Mesenchymal stem cell (in vitro differentiated cells and primary cell): Measurements from ENCODE around the gene C10orf143.

Experiments used
- DNase-seq: peaks from one replicate; pipeline ENCODE4 v3.0.0-alpha.2; 2013
- H2AFZ ChIP-seq: one replicate; pipeline ENCODE4 v1.6.1; 2013; ENCODE audit warnings: low read depth, mild to moderate bottlenecking, control low read depth, inconsistent platforms, low read length, moderate library complexity
- H2AK5ac ChIP-seq: 2 replicates; pipeline ENCODE4 v1.6.1; 2013; ENCODE audit warnings: low read length, moderate library complexity, mild to moderate bottlenecking, inconsistent platforms; ENCODE audit not compliant: severe bottlenecking
- H2BK120ac ChIP-seq: one replicate; pipeline ENCODE4 v1.6.1; 2013; ENCODE audit warnings: low read depth, mild to moderate bottlenecking, inconsistent platforms, low read length, moderate library complexity
- H2BK12ac ChIP-seq, 2 experiments: one replicate each; pipeline ENCODE4 v1.6.1; 2013; ENCODE audit warnings: inconsistent platforms in 2 of 2, low read length in 2 of 2, mild to moderate bottlenecking in 2 of 2, moderate library complexity in 2 of 2, control low read depth in 1 of 2
- H2BK15ac ChIP-seq: one replicate; pipeline ENCODE4 v1.6.1; 2013; ENCODE audit warnings: mild to moderate bottlenecking, low read depth, inconsistent platforms; ENCODE audit not compliant: poor library complexity, severe bottlenecking
- H2BK5ac ChIP-seq: 2 replicates; pipeline ENCODE4 v1.6.1; 2013; ENCODE audit warnings: low read depth, mild to moderate bottlenecking, low read length, control low read depth, inconsistent platforms; ENCODE audit not compliant: poor library complexity, severe bottlenecking
- H3K14ac ChIP-seq, 2 experiments: one replicate each; pipeline ENCODE4 v1.6.1; 2013; ENCODE audit warnings: inconsistent platforms in 2 of 2, low read length in 2 of 2, control low read depth in 1 of 2, mild to moderate bottlenecking in 1 of 2, moderate library complexity in 1 of 2
- H3K18ac ChIP-seq, 2 experiments: one replicate each; pipeline ENCODE4 v1.6.1; 2013; ENCODE audit warnings: inconsistent platforms in 2 of 2, low read length in 2 of 2, control low read depth in 1 of 2, low read depth in 1 of 2, mild to moderate bottlenecking in 1 of 2
- H3K23ac ChIP-seq, 2 experiments: one replicate each; pipeline ENCODE4 v1.6.1; 2013; ENCODE audit warnings: inconsistent platforms in 2 of 2, low read length in 2 of 2, mild to moderate bottlenecking in 2 of 2, moderate library complexity in 2 of 2, control low read depth in 1 of 2
- H3K27ac ChIP-seq: 2 replicates; pipeline ENCODE4 v1.5.1; 2013; ENCODE audit warnings: mild to moderate bottlenecking, moderate library complexity, low read length, control low read depth, inconsistent platforms; ENCODE audit not compliant: poor library complexity, severe bottlenecking
- H3K27me3 ChIP-seq, 2 experiments: 2 replicates each; pipeline versions ENCODE4 v1.6.1 to v1.7.0; 2013; ENCODE audit warnings: low read length in 2 of 2, mild to moderate bottlenecking in 2 of 2, moderate library complexity in 2 of 2, control low read depth in 1 of 2, inconsistent platforms in 1 of 2; ENCODE audit not compliant: control insufficient read depth in 1 of 2, insufficient read depth in 1 of 2
- H3K36me3 ChIP-seq, 2 experiments: 2 replicates each; pipeline versions ENCODE4 v1.6.1 to v1.7.0; 2013; ENCODE audit warnings: low read length in 2 of 2, control low read depth in 1 of 2, inconsistent platforms in 1 of 2, low read depth in 1 of 2, mild to moderate bottlenecking in 1 of 2; ENCODE audit not compliant: insufficient read depth in 2 of 2, control insufficient read depth in 1 of 2
- H3K4ac ChIP-seq, 2 experiments: one replicate each; pipeline ENCODE4 v1.6.1; 2013; ENCODE audit warnings: inconsistent platforms in 2 of 2, low read length in 2 of 2, mild to moderate bottlenecking in 2 of 2, moderate library complexity in 2 of 2, control low read depth in 1 of 2, low read depth in 1 of 2
- H3K4me1 ChIP-seq: 2 replicates; pipeline ENCODE4 v1.6.1; 2013; ENCODE audit warnings: low read depth, low read length, control low read depth; ENCODE audit not compliant: control insufficient read depth, insufficient read depth
- H3K4me2 ChIP-seq: 2 replicates; pipeline ENCODE4 v1.6.1; 2013; ENCODE audit warnings: low read length, mild to moderate bottlenecking, inconsistent platforms; ENCODE audit not compliant: poor library complexity, severe bottlenecking
- H3K4me3 ChIP-seq, 2 experiments: 2 replicates each; pipeline versions ENCODE4 v1.5.1 to v1.7.0; 2013; ENCODE audit warnings: low read length in 2 of 2, mild to moderate bottlenecking in 2 of 2, control low read depth in 1 of 2, low read depth in 1 of 2; ENCODE audit not compliant: insufficient read depth in 1 of 2
- H3K79me1 ChIP-seq: replicated peaks from 2 replicates; pipeline ENCODE4 v1.6.1; 2013; ENCODE audit warnings: mild to moderate bottlenecking, control low read depth, low read length, inconsistent platforms; ENCODE audit not compliant: poor library complexity, severe bottlenecking
- H3K9ac ChIP-seq: 2 replicates; pipeline ENCODE4 v1.7.0; 2013; ENCODE audit warnings: mild to moderate bottlenecking, low read length, moderate library complexity
- H3K9me3 ChIP-seq: 2 replicates; pipeline ENCODE4 v1.7.0; 2013; ENCODE audit warnings: mild to moderate bottlenecking, low read length; ENCODE audit not compliant: control insufficient read depth
- H4K8ac ChIP-seq: one replicate; pipeline ENCODE4 v1.6.1; 2013; ENCODE audit warnings: inconsistent platforms, mild to moderate bottlenecking, low read length, moderate library complexity
- H4K91ac ChIP-seq: one replicate; pipeline ENCODE4 v1.6.1; 2013; ENCODE audit warnings: mild to moderate bottlenecking, low read length, inconsistent platforms
- WGBS: methylation state at CpG from one replicate; pipeline ENCODE4 v1.1.7; 2013; ENCODE audit warnings: mixed read lengths; 5-methylcytosine and 5-hydroxymethylcytosine counted together

The C10orf143 gene

DNA sequence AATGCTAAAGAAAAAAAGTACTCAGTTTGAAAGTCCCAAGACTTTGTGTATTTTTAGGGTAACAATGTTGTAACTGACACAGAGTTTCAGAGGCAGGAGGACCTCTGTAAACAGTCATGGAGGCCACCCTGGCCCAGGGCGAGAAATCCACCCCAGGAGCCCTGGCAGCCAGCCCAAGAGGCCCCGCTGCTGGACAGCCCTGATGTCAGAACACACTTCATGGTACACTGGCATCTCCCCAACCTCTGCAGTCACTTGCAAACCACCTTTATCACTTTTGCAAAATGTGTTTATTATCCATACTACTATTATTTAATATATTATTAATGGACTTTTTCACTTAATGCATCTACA lies 30.2 kb downstream of the C10orf143 start:
- Histone ChIP-seq H2BK12ac (no peak overlapping the region), H3K4ac (no peak overlapping the region), H3K4me1 (no peaks in the 10 kb centered on the region), H3K14ac (no peak overlapping the region), H2AFZ (no peak overlapping the region), H3K79me1 (no peaks in the 10 kb centered on the region), H2BK120ac (no peak overlapping the region), H3K18ac (no peak overlapping the region), H2BK15ac (no peak overlapping the region), H3K27me3 (no peaks in the 10 kb centered on the region), H2BK5ac (no peak overlapping the region), H3K36me3 (no peaks in the 10 kb centered on the region), H3K4me2 (no peak overlapping the region), H2AK5ac (no peak overlapping the region), H3K27ac (no peak overlapping the region), H4K8ac (no peak overlapping the region), H3K4me3 (no peak overlapping the region), H3K23ac (no peak overlapping the region), H3K9ac (peak overlapping the region; percentile 46), H3K9me3 (no peaks in the 10 kb centered on the region), H4K91ac (no peak overlapping the region)
- 75% methylated on average over 2 of the region's 2 CpGs for WGBS
- DNase-seq: no peak

DNA sequence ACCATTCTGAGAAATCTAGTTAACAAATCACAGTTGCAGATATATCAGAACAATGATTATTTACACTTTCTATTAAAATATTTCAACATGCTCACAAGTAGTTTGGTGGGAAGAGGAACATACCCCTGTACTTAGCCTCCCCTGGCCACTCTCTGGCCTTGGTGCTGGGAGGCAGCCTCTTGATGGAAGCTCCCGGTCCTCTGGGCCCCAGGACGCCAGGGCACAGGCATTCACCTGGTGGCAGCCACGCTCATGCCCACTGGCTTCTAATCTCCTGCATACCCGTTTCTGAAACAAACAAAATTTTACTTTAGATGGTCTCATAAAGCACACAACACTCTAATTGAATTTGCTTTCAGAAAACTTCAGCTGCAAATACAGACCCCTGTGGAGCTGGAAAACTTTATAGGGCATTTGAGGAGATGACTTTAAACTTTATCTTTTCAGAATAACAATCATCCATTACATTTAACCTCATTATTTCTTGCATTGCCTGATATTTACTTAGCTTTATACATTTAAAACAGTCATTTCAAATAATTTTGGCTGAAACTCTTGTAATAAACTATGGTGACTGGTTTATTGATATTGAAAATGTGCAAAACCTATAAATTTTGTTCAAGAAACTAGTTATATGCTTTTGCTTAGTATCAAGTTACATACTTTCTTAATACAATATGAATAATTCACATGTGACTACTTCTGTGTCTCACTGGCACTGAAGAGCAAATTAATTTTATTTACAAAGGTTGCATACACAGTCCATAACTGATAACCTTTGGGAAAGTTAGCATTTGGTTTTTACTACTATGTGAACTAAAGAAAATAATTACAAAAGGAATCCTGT lies 30.8 kb downstream of the C10orf143 start:
- no peak overlapping the region for H3K4me3 ChIP-seq
- no peak overlapping the region for H3K14ac ChIP-seq
- no peak overlapping the region for H3K27ac ChIP-seq
- H3K27me3 ChIP-seq: no peaks in the 10 kb centered on the region
- no peak overlapping the region for H2AFZ ChIP-seq
- H2BK12ac ChIP-seq: no peak overlapping the region
- H3K4me1 ChIP-seq: no peaks in the 10 kb centered on the region
- no peak overlapping the region for H4K91ac ChIP-seq
- no peak overlapping the region for H3K4ac ChIP-seq
- H4K8ac ChIP-seq: no peak overlapping the region
- no peak overlapping the region for H2BK15ac ChIP-seq
- H2BK5ac ChIP-seq: no peak overlapping the region
- no peak overlapping the region for H2AK5ac ChIP-seq
- 60% methylated on average over 4 of the region's 4 CpGs for WGBS
- DNase-seq: no peak
- H3K4me2 ChIP-seq: no peak overlapping the region
- H3K9me3 ChIP-seq: no peaks in the 10 kb centered on the region
- H3K23ac ChIP-seq: no peak overlapping the region
- peak overlapping the region; percentile 46 for H3K9ac ChIP-seq
- H2BK120ac ChIP-seq: no peak overlapping the region
- H3K79me1 ChIP-seq: no peaks in the 10 kb centered on the region
- H3K36me3 ChIP-seq: no peaks in the 10 kb centered on the region
- no peak overlapping the region for H3K18ac ChIP-seq

DNA sequence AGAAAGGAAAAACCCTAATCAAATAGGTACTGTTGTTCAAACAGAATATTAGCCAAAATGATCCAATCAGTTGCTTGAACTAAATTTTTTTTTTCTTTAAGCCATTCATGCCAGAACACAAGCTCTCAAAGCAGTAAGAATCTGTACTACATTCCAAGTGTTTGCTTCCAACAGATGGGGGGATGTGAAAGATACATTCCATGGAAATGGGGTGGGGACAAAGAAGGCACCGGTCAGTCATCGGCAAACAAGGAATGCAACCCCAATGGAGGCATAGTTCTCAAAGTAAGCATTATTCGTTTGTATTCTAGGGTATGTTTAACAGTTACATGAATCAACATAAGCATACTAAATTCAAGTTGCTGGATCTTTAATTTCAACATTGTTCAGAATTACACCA lies 32.5 kb downstream of the C10orf143 start:
- H3K14ac ChIP-seq: no peak overlapping the region
- H3K9ac ChIP-seq: no peak overlapping the region
- DNase-seq: no peak

DNA sequence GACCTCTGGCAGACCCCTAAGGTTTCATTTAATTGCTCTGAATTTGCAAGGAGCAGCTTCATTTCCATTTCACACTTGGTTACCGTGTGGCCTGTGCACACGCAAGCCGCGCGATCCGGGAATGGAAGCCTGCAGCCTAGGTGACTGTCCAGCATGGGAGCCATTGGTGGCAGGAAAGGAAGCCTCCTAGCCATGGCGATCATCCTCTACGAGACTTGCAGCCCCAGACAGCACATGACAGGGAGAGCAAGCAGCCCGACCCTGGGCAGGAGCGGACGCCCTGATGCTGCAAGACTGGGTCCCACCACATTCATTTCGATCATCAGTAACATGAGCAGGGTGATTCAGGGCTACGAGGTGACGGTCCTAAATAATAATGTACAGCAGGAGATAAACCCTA lies 33.9 kb downstream of the C10orf143 start:
- no peak overlapping the region for H3K18ac ChIP-seq
- no peak overlapping the region for H2AFZ ChIP-seq
- no peak overlapping the region for H2BK15ac ChIP-seq
- no peak overlapping the region for H2BK5ac ChIP-seq
- H3K14ac ChIP-seq: no peak overlapping the region
- no peaks in the 10 kb centered on the region for H3K4me1 ChIP-seq
- 93% methylated on average over 14 of the region's 14 CpGs for WGBS
- H2BK12ac ChIP-seq: no peak overlapping the region
- no peak overlapping the region for H3K9ac ChIP-seq
- no peak overlapping the region for H4K91ac ChIP-seq
- H3K4me3 ChIP-seq: no peak overlapping the region
- no peak overlapping the region for H3K23ac ChIP-seq
- no peak for DNase-seq
- no peak overlapping the region for H3K4ac ChIP-seq
- no peak overlapping the region for H3K4me2 ChIP-seq
- no peak overlapping the region for H2BK120ac ChIP-seq
- H3K36me3 ChIP-seq: peaks cover 0 to 7% of the 10 kb centered on the region in 2 experiments
- no peak overlapping the region for H2AK5ac ChIP-seq
- peaks cover 12% of the 10 kb centered on the region for H3K9me3 ChIP-seq
- no peaks in the 10 kb centered on the region for H3K79me1 ChIP-seq
- no peak overlapping the region for H4K8ac ChIP-seq
- no peak overlapping the region for H3K27ac ChIP-seq
- H3K27me3 ChIP-seq: no peaks in the 10 kb centered on the region

More for the DNA sequence above, 32.5 kb downstream of the C10orf143 start:
- H3K9me3 ChIP-seq: no peaks in the 10 kb centered on the region
- no peak overlapping the region for H4K8ac ChIP-seq
- H3K4ac ChIP-seq: no peak overlapping the region
- no peak overlapping the region for H4K91ac ChIP-seq
- H2BK12ac ChIP-seq: no peak overlapping the region
- H2BK120ac ChIP-seq: no peak overlapping the region
- no peaks in the 10 kb centered on the region for H3K4me1 ChIP-seq
- no peaks in the 10 kb centered on the region for H3K27me3 ChIP-seq
- H3K23ac ChIP-seq: no peak overlapping the region
- no peak overlapping the region for H3K27ac ChIP-seq
- H3K4me3 ChIP-seq: no peak overlapping the region
- no peak overlapping the region for H2AK5ac ChIP-seq
- no peak overlapping the region for H3K4me2 ChIP-seq
- no peak overlapping the region for H3K18ac ChIP-seq
- H2AFZ ChIP-seq: no peak overlapping the region
- H2BK5ac ChIP-seq: no peak overlapping the region
- H2BK15ac ChIP-seq: no peak overlapping the region
- no peaks in the 10 kb centered on the region for H3K79me1 ChIP-seq
- WGBS: 71% methylated on average over 1 of the region's 3 CpGs
- H3K36me3 ChIP-seq: peaks cover 0 to under 1% of the 10 kb centered on the region in 2 experiments
